MCF 10A (cell line): Measurements from ENCODE around the gene RTN4R. TPM values are rescaled to one million over a fixed set of nuclear protein-coding genes. Genes with fewer than 3 reads are reported as not detected.

Experiments
- BruUV-seq: library from RNA; stranded (reverse); fragments of 400-500 nt; replicated peaks from 2 replicates; lab custom pipeline; 2021; lab: Mats Ljungman, UMichigan
- CTCF ChIA-PET: fragments of 300-600 bp; sonication (Branson Sonifier 250); formaldehyde crosslinking; extraction: SDS; loops from one replicate; lab custom pipeline; 2021; ENCODE audit warnings: antibody characterized with exemption, inconsistent platforms; lab: Yijun Ruan, JAX
- POLR2A ChIA-PET: fragments of 300-600, 350-650 bp; sonication (Branson Sonifier 250); formaldehyde crosslinking; extraction: SDS; loops from one replicate; lab custom pipeline; 2020; ENCODE audit warnings: antibody characterized with exemption, inconsistent platforms; lab: Yijun Ruan, JAX
- DNase-seq: peaks from one replicate; pipeline ENCODE4 v3.0.0-alpha.2; 2018; ENCODE audit not compliant: unreplicated experiment
- H3K27ac Mint-ChIP-seq: one replicate; pipeline ENCODE4 v1.8.0; 2022; ENCODE audit warnings: mild to moderate bottlenecking, low read depth, mixed read lengths; ENCODE audit not compliant: unreplicated experiment
- H3K27me3 Mint-ChIP-seq: one replicate; pipeline ENCODE4 v1.8.0; 2022; ENCODE audit warnings: mixed read lengths; ENCODE audit not compliant: insufficient read depth, unreplicated experiment
- H3K36me3 Mint-ChIP-seq: one replicate; pipeline ENCODE4 v1.8.0; 2022; ENCODE audit warnings: mild to moderate bottlenecking, moderate library complexity, mixed read lengths; ENCODE audit not compliant: insufficient read depth, unreplicated experiment
- H3K4me1 Mint-ChIP-seq: one replicate; pipeline ENCODE4 v1.8.0; 2022; ENCODE audit warnings: mixed read lengths; ENCODE audit not compliant: insufficient read depth, unreplicated experiment
- H3K4me3 Mint-ChIP-seq: one replicate; pipeline ENCODE4 v1.8.0; 2022; ENCODE audit warnings: mild to moderate bottlenecking, moderate library complexity, mixed read lengths; ENCODE audit not compliant: unreplicated experiment
- H3K9me3 Mint-ChIP-seq: one replicate; pipeline ENCODE4 v1.8.0; 2022; ENCODE audit warnings: mixed read lengths; ENCODE audit not compliant: unreplicated experiment
- intact Hi-C: fragments of 100-400 bp; cut with micrococcal nuclease; formaldehyde crosslinking; loops from 2 replicates; pipeline ENCODE4 v1.14.1; 2022
- total RNA-seq: library from RNA; stranded (reverse); gene quantifications from 2 replicates; pipeline ENCODE4 v1.2.3, GENCODE V29; 2022
- TF ChIP-seq, protein P1 (sequence below): fragments of 200-600 bp; IDR thresholded peaks from one replicate; pipeline ENCODE4 v1.8.0; 2022; ENCODE audit warnings: antibody characterized with exemption, mild to moderate bottlenecking; ENCODE audit not compliant: unreplicated experiment

The RTN4R gene
- total RNA-seq, 1 experiment from 2014 or later, result 2.7 TPM

- TF ChIP-seq, protein P1, sequence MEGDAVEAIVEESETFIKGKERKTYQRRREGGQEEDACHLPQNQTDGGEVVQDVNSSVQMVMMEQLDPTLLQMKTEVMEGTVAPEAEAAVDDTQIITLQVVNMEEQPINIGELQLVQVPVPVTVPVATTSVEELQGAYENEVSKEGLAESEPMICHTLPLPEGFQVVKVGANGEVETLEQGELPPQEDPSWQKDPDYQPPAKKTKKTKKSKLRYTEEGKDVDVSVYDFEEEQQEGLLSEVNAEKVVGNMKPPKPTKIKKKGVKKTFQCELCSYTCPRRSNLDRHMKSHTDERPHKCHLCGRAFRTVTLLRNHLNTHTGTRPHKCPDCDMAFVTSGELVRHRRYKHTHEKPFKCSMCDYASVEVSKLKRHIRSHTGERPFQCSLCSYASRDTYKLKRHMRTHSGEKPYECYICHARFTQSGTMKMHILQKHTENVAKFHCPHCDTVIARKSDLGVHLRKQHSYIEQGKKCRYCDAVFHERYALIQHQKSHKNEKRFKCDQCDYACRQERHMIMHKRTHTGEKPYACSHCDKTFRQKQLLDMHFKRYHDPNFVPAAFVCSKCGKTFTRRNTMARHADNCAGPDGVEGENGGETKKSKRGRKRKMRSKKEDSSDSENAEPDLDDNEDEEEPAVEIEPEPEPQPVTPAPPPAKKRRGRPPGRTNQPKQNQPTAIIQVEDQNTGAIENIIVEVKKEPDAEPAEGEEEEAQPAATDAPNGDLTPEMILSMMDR, result no peak
- BruUV-seq, result no TSS peak
- H3K36me3 Mint-ChIP-seq, result no peaks in the 10 kb centered on the region
- H3K4me1 Mint-ChIP-seq, result no peaks in the 10 kb centered on the region
- no peaks in the 10 kb centered on the region for H3K27me3 Mint-ChIP-seq
- POLR2A ChIA-PET, result no interaction called here
- CTCF ChIA-PET, result no interaction called here
- no peaks in the 10 kb centered on the region for H3K9me3 Mint-ChIP-seq
- no peak overlapping the region for H3K27ac Mint-ChIP-seq
- intact Hi-C loops, result no loop called here
- H3K4me3 Mint-ChIP-seq, result no peak overlapping the region
- no peak for DNase-seq
These were observed 33.2 kb downstream of the RTN4R start for GRCh38 chr22:20234760-20235388.

- BruUV-seq, result no TSS peak
These were observed 33.8 kb downstream of the RTN4R start for GRCh38 chr22:20234314-20234682.

GRCh38 chr22:20233351-20234313, 34.5 kb downstream of the RTN4R start:
- H3K9me3 Mint-ChIP-seq, result no peaks in the 10 kb centered on the region
- no TSS peak for BruUV-seq
- ChIA-PET CTCF (no interaction called here), POLR2A (no interaction called here)
- DNase-seq, result no peak
- intact Hi-C loops, result no loop called here
- H3K36me3 Mint-ChIP-seq, result no peaks in the 10 kb centered on the region
- H3K4me3 Mint-ChIP-seq, result no peak overlapping the region
- H3K4me1 Mint-ChIP-seq, result no peaks in the 10 kb centered on the region
- no peaks in the 10 kb centered on the region for H3K27me3 Mint-ChIP-seq
- H3K27ac Mint-ChIP-seq, result no peak overlapping the region
- TF ChIP-seq, protein P1, result no peak

More at GRCh38 chr22:20234314-20234682, 33.8 kb downstream of the RTN4R start:
- POLR2A ChIA-PET, result no interaction called here
- no peaks in the 10 kb centered on the region for H3K4me1 Mint-ChIP-seq
- intact Hi-C loops, result no loop called here
- no peaks in the 10 kb centered on the region for H3K27me3 Mint-ChIP-seq
- CTCF ChIA-PET, result no interaction called here
- no peak for DNase-seq
- H3K4me3 Mint-ChIP-seq, result no peak overlapping the region
- H3K36me3 Mint-ChIP-seq, result no peaks in the 10 kb centered on the region
- TF ChIP-seq, protein P1, result no peak
- H3K27ac Mint-ChIP-seq, result no peak overlapping the region
- H3K9me3 Mint-ChIP-seq, result no peaks in the 10 kb centered on the region

- ChIA-PET CTCF (interaction anchor here (0.9 kb wide), 1 partner anchor 52 kb away, joined by 4 read pairs; no protein-coding TSS in a partner anchor), POLR2A (interaction anchor here (0.5 kb wide), 1 partner anchor 10 kb away, joined by 3 read pairs; no protein-coding TSS in a partner anchor)
- no TSS peak for BruUV-seq
- TF ChIP-seq, protein P1, result no peak
- intact Hi-C loops, result no loop called here
- no peak overlapping the region for H3K27ac Mint-ChIP-seq
- H3K4me1 Mint-ChIP-seq, result no peaks in the 10 kb centered on the region
- H3K27me3 Mint-ChIP-seq, result no peaks in the 10 kb centered on the region
- no peaks in the 10 kb centered on the region for H3K9me3 Mint-ChIP-seq
- no peak overlapping the region for H3K4me3 Mint-ChIP-seq
- H3K36me3 Mint-ChIP-seq, result no peaks in the 10 kb centered on the region
- no peak for DNase-seq
These were observed 35.3 kb downstream of the RTN4R start for GRCh38 chr22:20232781-20233180.
